Measurements from ENCODE around the gene LPCAT1.

Gene LPCAT1

DNA sequence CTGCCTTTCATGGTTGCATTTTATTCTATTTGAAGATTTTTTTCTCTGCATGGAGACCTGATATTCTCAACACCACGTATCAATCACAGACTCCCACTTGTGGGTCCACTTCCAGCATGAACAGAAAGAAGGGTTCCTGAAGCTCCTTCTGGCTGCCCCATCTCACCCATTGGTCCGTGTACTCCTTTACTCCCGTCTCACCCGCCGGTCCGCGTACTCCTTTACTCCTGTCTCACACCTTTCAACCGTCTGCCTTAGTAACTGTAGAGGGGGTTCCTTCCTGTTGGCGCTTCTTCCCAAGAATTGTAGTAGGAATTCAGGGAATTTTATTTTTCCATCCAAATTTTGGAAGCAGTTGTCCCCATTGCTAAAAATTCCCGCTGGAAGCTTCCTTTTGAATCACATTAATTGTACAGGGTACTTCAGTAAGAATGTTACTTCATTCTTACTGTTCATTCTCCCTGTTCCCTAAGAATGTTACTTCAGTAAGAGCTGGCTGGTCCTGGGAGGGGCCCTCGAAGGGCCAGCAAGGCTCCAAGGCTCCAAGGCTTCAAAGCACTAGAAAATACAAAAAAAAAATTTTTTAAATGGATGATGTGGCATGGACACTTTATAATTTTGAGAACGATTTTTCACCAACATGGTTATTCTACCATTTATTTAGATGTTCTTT lies 3.9 kb upstream of the LPCAT1 start:
- TF ChIP-seq CTCF (conservative IDR thresholded peaks at IDR 0.05; ENCODE audit: low read length) = no peak
- H3K4me3 ChIP-seq (ENCODE audit: low read length) = no peak overlapping the region
- no peak for DNase-seq (ENCODE audit: low read depth)

DNA sequence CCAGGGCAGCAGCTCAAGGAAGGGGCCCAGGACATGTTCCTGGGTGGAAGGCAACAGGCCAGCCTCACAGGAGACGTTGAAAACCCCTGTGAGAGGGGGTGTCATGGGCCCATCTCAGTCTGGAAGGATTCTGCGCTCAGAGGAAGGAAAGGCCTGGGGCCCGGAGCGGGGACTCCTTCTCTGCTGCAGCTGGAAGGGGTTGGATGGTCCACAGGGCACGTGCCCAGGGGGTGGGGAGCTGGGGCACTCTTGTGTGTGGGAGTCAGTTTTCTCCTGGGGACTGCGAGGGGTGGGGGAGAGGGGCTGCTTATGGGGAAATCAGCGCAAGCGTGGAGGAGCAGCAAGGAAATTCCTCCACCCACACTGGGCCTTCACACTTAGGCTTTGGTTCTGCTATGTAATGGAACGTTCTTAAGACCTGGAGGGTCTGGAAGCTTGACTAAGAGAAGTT lies 2.9 kb upstream of the LPCAT1 start:
- H3K4me3 ChIP-seq (ENCODE audit: low read length) = no peak overlapping the region
- no peak for DNase-seq (ENCODE audit: low read depth)
- TF ChIP-seq CTCF (conservative IDR thresholded peaks at IDR 0.05; ENCODE audit: low read length) = no peak

DNA sequence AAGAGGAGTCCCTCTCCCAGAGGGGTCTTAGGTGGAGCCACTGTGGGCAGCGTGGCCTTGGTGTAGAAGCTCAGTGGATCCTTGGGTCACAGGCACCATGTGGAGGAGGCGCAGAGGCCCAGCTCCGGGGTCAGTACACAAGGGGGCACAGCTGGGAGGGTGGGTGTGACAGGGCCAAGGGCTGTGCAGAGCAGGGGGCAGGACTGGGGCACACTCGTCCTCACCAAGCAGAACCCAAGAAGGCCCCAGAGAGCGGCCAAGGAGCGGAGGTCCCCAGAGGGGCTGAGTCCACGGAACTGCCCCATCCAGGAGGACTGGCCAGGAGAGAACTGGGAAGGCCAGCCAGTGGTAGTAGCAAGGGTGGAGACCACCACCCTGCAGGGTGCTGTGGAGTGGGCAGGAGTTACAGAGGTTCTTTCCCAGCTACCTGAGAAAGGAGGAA lies 2.5 kb upstream of the LPCAT1 start:
- TF ChIP-seq CTCF (conservative IDR thresholded peaks at IDR 0.05; ENCODE audit: low read length) = no peak
- no peak for DNase-seq (ENCODE audit: low read depth)
- H3K4me3 ChIP-seq (ENCODE audit: low read length) = no peak overlapping the region

DNA sequence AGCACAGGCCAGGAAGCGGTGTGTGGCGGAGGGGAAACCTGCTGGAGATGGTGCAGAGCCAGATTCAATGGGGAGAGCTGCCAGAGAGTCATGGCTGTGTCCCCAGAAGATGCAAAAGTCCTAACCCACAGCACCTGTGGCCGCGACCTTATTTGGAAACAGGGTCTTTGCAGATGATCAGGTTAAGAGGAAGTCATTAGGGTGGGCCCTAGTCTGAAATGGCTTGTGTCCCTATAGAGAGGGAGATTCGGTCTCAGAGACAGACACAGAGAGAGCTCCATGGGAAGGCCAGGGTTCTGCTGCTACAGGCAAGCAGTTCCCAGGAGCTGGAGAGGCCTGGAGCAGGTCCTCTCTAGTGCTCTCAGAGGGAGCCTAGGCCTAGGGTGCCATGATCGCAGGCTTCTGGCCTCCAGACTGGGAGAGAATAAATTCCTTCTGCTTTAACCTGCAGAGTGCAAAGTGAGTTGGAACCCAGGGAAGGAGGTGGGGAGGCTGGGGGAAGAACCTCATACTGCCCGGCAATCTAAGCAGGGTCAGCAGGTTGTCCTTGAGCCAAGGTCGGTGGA lies 1.9 kb upstream of the LPCAT1 start:
- no peak overlapping the region for H3K4me3 ChIP-seq (ENCODE audit: low read length)
- no peak for TF ChIP-seq CTCF (conservative IDR thresholded peaks at IDR 0.05; ENCODE audit: low read length)
- DNase-seq (ENCODE audit: low read depth) = no peak

- DNase-seq (ENCODE audit: low read depth) = no peak
- H3K4me3 ChIP-seq (ENCODE audit: low read length) = no peak overlapping the region
These were observed 1.3 kb upstream of the LPCAT1 start for GRCh38 chr5:1524799-1525623.

DNA sequence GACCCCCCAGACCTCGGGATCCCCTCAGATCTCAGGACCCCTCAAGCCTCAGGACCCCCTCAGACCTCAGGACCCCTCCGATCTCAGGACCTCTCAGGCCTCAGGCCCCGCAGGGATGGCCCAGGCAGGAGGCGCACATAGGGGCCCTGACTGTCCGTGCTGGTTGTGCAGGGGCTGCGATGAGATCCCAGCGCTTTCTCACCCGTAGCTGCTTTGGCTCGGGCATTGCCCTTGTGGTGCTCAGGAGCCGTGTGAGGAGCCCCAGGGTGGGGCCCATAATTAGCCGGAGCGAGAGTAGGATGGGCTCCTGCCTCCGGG lies 680 bp upstream of the LPCAT1 start:
- peak overlapping the region; percentile 60 for H3K4me3 ChIP-seq (ENCODE audit: low read length)
- TF ChIP-seq CTCF (conservative IDR thresholded peaks at IDR 0.05; ENCODE audit: low read length) = no peak
- no peak for DNase-seq (ENCODE audit: low read depth)

More at GRCh38 chr5:1524799-1525623, 1.3 kb upstream of the LPCAT1 start:
- no peak for TF ChIP-seq CTCF (conservative IDR thresholded peaks at IDR 0.05; ENCODE audit: low read length)

DNA sequence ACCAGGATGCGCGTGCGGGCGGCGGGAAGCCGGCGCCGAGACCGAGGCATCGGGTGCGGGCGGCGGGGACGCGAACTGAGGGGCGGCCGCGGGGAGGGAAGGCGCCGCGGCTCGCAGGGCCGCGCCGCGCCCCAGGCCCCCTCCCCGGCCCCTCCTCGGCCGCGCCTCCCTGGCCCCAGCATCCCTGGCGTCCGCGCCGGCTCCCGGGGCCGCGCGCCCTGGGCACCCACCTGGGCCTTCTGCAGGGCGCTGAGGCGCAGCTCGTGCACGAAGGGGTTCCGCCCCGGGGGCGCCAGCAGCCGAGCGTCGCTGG lies 324 bp downstream of the LPCAT1 start:
- no peak for TF ChIP-seq CTCF (conservative IDR thresholded peaks at IDR 0.05; ENCODE audit: low read length)
- peak overlapping the region; percentile 72 for H3K4me3 ChIP-seq (ENCODE audit: low read length)
- no peak for DNase-seq (ENCODE audit: low read depth)
